DND-41 (cell line): Measurements from ENCODE around the gene GPC5.

Source experiments
- CTCF ChIP-seq: IDR thresholded peaks from 2 replicates; pipeline ENCODE4 v1.5.1; 2012; ENCODE audit warnings: borderline replicate concordance, low read length, moderate library complexity, mild to moderate bottlenecking; ENCODE audit not compliant: poor library complexity, severe bottlenecking; ENCODE audit errors: extremely low read depth
- EZH2 ChIP-seq: IDR thresholded peaks from 3 replicates; pipeline ENCODE4 v1.6.1; 2012; ENCODE audit warnings: borderline replicate concordance, low read depth, mild to moderate bottlenecking, moderate library complexity, low read length, inconsistent platforms; ENCODE audit not compliant: severe bottlenecking

GRCh38 chr13:91520952-91521351 is 122.5 kb downstream of the GPC5 start:
- TF ChIP-seq CTCF = no peak
- no peak for TF ChIP-seq EZH2
